GM19372 (cell line): ENCODE results near the gene RNASEL.

ENCODE experiments used
- ATAC-seq: cut with Tn5 transposase; IDR thresholded peaks from one replicate; pipeline ENCODE4 v1.9.1; 2021; ENCODE audit warnings: mild to moderate bottlenecking, low read depth, moderate library complexity; ENCODE audit not compliant: unreplicated experiment

The RNASEL gene

GRCh38 chr1:182601913-182602312 is 12.9 kb upstream of the RNASEL start:
- ATAC-seq = no peak

GRCh38 chr1:182601416-182601786 is 12.3 kb upstream of the RNASEL start:
- no peak for ATAC-seq

GRCh38 chr1:182600745-182601415 is 11.8 kb upstream of the RNASEL start:
- no peak for ATAC-seq

DNA sequence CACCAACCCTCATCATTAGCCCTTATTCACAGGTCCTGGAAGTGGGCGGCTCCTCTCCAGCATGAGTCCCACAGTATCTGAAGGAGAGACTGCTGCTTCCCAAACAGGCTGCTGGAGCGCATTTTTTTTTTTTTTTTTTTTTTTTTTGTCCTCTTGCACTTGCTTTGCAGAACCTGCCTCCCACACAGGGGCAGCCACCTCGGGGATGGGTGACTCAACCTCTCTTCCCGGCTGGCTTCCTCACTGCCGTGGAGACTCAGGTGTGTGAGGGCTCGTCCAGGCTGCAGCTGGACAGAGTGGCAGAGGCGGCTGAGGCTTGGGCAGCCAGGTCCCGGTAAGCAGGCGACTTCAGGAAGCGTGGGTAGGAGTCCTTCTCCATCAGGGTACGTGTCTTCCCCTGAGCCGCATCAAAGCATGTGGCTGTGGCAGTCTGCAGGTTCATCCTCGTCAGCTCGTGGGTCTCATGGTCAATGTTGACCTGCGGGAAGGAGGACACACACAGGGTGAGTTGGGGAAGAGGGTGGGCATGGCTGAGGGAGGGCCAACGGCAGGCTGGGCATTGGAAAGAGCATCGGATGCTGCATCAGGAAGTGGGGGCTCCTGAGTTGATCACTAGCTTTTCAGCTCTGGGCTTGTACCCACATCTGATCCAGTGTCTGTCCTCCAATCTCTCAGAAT is 11.1 kb upstream of the RNASEL start:
- ATAC-seq = no peak

GRCh38 chr1:182599339-182599738 is 10.3 kb upstream of the RNASEL start:
- no peak for ATAC-seq

DNA sequence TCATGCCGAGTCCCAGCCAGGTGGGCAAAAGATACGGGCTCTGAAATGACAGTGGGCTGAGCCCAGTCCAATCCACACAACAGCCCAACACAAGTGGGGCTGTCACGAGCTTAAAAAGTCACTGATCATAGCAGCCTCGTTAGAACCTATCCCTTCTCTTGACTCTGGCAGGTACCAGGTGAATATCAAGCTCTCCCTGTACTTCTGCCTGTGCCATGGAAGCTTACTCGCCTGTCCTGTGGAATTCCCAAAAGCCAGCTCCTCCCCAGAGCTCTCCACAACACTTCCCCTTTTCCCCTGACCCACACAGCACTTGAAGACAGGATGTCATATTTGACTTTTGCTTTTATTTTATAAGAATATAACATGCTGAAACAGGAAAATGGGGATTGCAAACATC is 9.2 kb upstream of the RNASEL start:
- ATAC-seq = no peak

DNA sequence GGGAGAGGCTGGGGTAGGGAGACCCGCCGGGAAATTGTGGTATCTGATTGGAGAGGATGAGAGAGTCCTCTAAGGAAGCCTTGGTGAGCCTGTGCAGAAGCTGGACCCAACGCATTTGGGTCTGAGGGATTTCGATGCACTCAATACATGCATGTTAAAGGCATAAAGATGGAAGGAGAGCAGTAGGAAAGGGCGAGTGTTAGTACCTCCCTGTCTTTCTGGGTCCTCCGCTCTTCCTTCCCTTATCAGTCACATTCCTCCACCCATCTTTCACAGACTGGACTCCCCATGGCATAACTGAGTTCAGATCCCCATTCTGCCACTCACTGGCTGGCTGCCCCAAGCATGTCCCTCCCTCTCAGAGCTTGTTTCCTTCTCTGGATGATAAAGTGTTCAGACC is 7.9 kb upstream of the RNASEL start:
- ATAC-seq = no peak

- no peak for ATAC-seq
Measured at GRCh38 chr1:182595641-182596240, 6.7 kb upstream of the RNASEL start.

DNA sequence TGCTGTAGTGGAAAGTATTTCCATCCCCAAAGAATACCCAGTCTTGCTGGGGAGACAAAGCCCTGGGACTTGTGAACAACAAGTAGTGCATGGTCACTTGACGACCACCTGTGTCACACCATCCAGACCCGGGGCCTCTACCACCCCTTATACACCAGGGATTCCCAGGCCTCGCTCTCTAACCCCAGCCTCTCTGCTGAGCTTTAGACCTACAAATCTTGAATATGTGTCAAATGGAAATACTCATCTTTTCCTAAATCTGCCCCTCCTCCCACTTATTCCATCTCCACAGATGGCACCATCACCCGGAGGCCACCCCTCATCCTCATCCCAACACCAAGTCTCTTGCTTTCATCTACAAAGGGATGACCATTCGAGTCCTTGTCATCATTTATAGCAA is 875 bp upstream of the RNASEL start:
- ATAC-seq = no peak

DNA sequence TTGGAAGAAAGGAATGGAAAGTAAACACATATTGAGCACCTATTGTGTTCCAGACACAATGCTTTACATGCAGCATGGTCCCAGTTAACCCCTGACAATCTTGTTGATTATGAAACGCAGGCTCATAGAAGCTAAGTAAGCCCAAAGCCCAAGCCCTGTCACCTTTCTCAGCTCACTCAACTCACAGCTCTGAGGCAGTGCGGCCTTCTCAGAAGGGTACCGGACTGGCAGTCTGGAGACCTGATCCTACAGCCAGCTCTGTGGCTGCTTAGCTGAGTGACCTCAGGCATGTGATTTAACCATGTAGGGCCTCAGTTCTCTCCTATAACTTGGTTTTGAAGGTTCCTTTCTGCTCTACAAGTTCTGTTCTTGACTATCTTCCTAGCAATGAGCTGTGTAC is 464 bp upstream of the RNASEL start:
- ATAC-seq = no peak

- ATAC-seq = no peak
Measured at GRCh38 chr1:182587666-182588499, 1.2 kb downstream of the RNASEL start.

DNA sequence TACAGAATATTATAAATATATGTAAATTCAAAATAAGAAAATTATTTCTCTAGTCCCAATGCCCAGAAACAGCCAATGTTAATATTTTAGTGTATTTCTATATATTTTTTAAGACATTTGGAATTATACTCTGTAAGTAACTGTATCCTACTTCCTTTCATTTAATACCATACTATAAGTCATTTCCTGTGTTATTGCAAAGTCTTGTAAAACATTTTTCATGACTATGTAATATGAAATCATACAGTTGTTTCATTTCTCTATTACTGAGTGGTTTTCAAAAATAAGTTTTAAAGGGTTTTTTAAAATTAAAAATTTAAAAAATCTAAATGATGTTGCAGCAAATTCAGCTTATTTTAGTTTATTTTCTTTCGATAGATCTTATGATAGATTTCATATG is 2.0 kb downstream of the RNASEL start:
- no peak for ATAC-seq

- no peak for ATAC-seq
Measured at GRCh38 chr1:182586380-182586779, 2.7 kb downstream of the RNASEL start.

DNA sequence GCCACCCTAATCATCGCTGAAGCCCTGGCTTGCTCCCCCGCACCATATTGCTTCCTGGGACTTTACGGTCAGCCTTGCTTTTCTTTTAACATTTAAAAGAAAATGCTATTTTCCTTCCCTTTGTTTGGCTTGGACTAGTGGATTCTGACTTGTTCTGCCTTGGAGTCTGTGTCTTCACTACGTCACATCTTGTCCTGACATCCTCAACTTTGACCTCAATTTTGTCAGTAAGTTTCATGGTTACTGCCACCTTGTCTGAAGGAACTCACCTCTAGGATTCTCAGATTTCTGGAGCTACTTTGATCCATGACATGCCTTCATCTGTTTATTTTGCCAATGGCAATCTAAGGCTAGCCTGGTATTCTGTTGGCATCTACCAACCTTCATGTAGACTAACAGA is 4.3 kb downstream of the RNASEL start:
- no peak for ATAC-seq

- ATAC-seq = no peak
Measured at GRCh38 chr1:182580736-182581135, 8.3 kb downstream of the RNASEL start.

- ATAC-seq = no peak
Measured at GRCh38 chr1:182575540-182576149, 13.4 kb downstream of the RNASEL start.

DNA sequence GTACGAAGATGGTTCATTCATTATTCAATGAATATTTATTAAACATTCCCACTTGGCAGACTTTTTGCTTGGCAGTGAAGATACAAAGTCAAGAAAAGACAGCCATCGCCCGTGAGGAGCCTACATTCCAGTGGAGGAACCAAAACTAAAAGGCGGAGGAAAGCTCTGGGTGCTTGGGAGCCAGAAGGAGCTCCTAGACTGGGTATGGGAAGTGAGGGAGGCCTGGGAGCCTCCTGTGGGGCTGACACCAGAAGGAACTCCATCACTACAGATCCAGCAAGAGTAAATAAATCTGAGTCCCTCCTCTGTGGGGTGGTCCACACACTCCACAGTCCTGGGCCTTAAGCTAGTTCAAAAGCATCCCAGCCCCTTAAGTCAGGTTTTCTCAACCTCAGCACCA is 14.9 kb downstream of the RNASEL start:
- no peak for ATAC-seq

DNA sequence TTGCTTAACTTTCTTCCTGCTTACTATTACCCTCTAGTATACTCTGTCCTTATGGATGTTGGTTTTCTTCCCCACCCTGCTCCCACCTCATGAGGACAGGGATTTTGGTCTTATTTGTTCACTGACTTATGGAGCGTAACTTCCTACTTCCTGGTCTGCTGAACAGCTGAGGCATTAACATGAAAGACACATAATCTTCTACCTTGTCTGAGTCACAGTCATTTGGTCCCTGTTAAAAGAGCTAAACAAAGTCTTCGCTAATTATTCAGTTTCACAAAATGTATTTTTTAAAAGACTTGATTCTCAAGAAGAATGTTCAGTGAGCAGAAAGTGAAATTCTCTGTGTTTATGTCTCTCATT is 18.5 kb downstream of the RNASEL start:
- ATAC-seq = no peak

DNA sequence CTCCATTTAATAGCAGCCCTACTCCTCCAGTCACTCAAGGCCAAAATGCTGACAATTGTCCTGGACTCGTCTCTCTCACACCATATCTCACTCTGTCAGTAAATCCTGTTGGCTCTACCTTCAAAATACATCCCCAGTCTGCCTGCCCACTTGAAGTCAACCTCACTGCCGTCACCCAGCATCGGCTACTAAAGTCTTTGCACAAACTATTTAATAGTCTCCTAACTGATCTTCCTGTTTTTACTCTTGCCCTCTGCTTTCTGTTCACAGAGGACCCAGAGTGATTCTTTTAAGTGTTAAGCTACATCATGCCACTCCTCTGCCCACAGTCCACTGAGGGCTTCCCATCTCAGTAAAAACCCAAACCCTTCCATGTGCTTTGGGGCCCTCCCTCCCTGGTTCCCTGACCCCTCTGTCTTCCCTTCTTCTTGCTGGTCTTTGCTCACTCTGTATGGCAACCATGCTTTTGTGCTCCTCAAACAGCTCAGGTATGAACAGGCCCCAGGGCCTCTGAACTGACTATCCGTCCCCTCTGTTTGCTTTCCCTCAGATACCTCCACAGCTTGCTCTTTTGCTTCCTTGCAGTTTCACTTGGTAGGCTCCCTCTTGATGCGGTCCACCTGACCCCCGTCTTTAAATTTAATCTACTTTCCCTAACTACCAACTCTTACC is 19.0 kb downstream of the RNASEL start:
- no peak for ATAC-seq

- no peak for ATAC-seq
Measured at GRCh38 chr1:182568647-182569284, 20.3 kb downstream of the RNASEL start.
